Lower leg skin (tissue), 3 donors: Measurements from ENCODE around the gene ZFHX3.

Source experiments
- POLR2A ChIP-seq, 2 donors: fragments of 450-650 bp; IDR thresholded peaks; one replicate each; pipeline ENCODE4 v1.6.1; 2016 to 2017; ENCODE audit warnings: antibody characterized with exemption in 2 of 2, mild to moderate bottlenecking in 1 of 2, moderate library complexity in 1 of 2
- TF ChIP-seq, protein P1 (sequence below), 3 donors: fragments of 450-650 bp; IDR thresholded peaks; one replicate each; pipeline ENCODE4 v1.5.1; 2016; ENCODE audit warnings: antibody characterized with exemption in 3 of 3, mild to moderate bottlenecking in 3 of 3, moderate library complexity in 2 of 3

GRCh38 chr16:72930396-72930795 is 117.5 kb downstream of the ZFHX3 start:
- TF ChIP-seq POLR2A (IDR thresholded peaks at IDR 0.05): no peak
- TF ChIP-seq, protein P1, sequence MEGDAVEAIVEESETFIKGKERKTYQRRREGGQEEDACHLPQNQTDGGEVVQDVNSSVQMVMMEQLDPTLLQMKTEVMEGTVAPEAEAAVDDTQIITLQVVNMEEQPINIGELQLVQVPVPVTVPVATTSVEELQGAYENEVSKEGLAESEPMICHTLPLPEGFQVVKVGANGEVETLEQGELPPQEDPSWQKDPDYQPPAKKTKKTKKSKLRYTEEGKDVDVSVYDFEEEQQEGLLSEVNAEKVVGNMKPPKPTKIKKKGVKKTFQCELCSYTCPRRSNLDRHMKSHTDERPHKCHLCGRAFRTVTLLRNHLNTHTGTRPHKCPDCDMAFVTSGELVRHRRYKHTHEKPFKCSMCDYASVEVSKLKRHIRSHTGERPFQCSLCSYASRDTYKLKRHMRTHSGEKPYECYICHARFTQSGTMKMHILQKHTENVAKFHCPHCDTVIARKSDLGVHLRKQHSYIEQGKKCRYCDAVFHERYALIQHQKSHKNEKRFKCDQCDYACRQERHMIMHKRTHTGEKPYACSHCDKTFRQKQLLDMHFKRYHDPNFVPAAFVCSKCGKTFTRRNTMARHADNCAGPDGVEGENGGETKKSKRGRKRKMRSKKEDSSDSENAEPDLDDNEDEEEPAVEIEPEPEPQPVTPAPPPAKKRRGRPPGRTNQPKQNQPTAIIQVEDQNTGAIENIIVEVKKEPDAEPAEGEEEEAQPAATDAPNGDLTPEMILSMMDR (IDR thresholded peaks at IDR 0.05): no peak
